Measurements from ENCODE around the gene EHD1. TPM values are rescaled to one million over a fixed set of nuclear protein-coding genes. Genes with fewer than 3 reads are reported as not detected.

The EHD1 gene
- total RNA-seq (2021) (110 and 134 TPM in 2 replicates), Bru-seq, nascent RNA (percentile 80 among the genes with signal in this experiment), BruChase-seq, experiment 1, labeled RNA remaining after a 2-hour chase (percentile 86 among the genes with signal in this experiment), BruChase-seq, experiment 2, labeled RNA remaining after a 6-hour chase (percentile 91 among the genes with signal in this experiment)
- long read RNA-seq, full-length matches to known transcripts: 50 of 72 reads
- long read RNA-seq, partial matches to known transcripts: 0 of 72 reads
- long read RNA-seq, other reads (novel, unspliced or antisense): 22 of 72 reads

DNA sequence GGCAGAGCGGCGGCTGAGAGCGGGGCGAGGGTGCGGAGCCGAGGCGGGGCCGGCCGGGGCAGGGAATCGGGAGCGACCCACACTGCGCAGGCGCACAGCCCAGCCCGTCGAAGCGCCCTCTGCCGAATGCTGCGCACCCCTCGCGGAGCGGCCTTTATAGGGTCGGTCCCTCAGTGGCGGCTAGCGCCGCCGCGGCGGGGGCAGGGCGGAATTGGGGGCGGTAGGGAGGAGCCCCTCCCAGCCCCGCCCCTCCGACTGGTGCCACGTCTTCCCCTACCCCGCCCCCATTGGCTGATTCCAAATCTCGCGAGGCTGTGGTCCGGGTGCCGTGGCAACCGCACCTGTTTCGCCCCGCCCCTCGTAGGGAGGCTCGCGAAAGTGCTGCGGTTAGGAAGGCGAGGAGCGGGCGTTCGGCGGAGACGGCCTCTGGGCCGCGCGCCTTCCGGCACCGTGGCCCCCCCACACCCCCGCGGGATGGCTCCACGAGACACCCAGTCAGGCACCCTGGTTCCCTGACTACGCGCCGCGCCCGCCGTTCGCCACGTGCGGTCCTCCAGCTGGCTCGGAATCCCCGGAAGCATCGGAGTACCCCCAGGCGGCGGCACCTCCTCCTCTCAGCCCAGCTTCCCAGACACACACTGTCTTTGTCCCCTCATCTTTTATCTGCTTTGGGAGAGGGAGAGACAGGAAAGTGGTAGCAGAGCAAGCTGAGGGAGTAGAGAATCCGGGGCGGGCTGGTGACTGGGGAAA, at the start of gene EHD1:
TSS of gene EHD1 (minus strand) at position 128 of the 750 bp plus-strand sequence. CDS start 157 bp downstream, outside the sequence.
- Histone ChIP-seq H3K27ac (peak within 1 kb of the TSS; percentile 80), H4K20me1 (ENCODE audit: insufficient read depth) (peaks cover 25% of the 10 kb centered on the region), H3K9me3 (ENCODE audit: insufficient read depth, low read depth) (no peaks in the 10 kb centered on the region), H3K4me1 (replicated peaks; ENCODE audit: insufficient read depth) (peaks cover 28% of the 10 kb centered on the region), H3F3A (ENCODE audit: insufficient read depth, low read depth) (peaks cover 30% of the 10 kb centered on the region), H3K9me2 (ENCODE audit: insufficient read depth) (no peaks in the 10 kb centered on the region), H3K79me2 (ENCODE audit: low read depth) (peaks cover 53% of the 10 kb centered on the region), H3K36me3 (ENCODE audit: low read depth) (peaks cover 6% of the 10 kb centered on the region; the same call in 1 of the 2 replicates), H3K27me3 (ENCODE audit: insufficient read depth, low read depth) (no peaks in the 10 kb centered on the region), H3K4me2 (peak within 1 kb of the TSS; percentile 85), H2AFZ (peak within 1 kb of the TSS; percentile 78), H3K4me3 (peak within 1 kb of the TSS; percentile 98)
- peak; percentile 92 to 99 for DNase-seq
- TF ChIP-seq, protein P1, sequence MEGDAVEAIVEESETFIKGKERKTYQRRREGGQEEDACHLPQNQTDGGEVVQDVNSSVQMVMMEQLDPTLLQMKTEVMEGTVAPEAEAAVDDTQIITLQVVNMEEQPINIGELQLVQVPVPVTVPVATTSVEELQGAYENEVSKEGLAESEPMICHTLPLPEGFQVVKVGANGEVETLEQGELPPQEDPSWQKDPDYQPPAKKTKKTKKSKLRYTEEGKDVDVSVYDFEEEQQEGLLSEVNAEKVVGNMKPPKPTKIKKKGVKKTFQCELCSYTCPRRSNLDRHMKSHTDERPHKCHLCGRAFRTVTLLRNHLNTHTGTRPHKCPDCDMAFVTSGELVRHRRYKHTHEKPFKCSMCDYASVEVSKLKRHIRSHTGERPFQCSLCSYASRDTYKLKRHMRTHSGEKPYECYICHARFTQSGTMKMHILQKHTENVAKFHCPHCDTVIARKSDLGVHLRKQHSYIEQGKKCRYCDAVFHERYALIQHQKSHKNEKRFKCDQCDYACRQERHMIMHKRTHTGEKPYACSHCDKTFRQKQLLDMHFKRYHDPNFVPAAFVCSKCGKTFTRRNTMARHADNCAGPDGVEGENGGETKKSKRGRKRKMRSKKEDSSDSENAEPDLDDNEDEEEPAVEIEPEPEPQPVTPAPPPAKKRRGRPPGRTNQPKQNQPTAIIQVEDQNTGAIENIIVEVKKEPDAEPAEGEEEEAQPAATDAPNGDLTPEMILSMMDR (conservative IDR thresholded peaks at IDR 0.05): peak; percentile 39
- no peak for TF ChIP-seq EZH2 (IDR thresholded peaks at IDR 0.05; ENCODE audit: low read depth)
- ChIA-PET CTCF (interaction anchor here (0.7 to 0.9 kb wide), 3 partner anchors 15 to 24 kb away, joined by 3 to 7 read pairs (median 4); no protein-coding TSS in a partner anchor), POLR2A (ENCODE audit: unreplicated experiment) (interaction anchor here (0.6 to 2.1 kb wide), 4 partner anchors 22 to 189 kb away, joined by 3 to 22 read pairs (median 5); no protein-coding TSS in a partner anchor)
- intact Hi-C loops (cut with micrococcal nuclease; ENCODE audit: unreplicated experiment): loop anchor here (2.0 to 5.0 kb wide), 2 partner anchors 36 to 68 kb away; partner anchors contain the start of genes CDC42BPG and MEN1
- TSS peak; percentile 65 for BruUV-seq (replicated peaks)

DNA sequence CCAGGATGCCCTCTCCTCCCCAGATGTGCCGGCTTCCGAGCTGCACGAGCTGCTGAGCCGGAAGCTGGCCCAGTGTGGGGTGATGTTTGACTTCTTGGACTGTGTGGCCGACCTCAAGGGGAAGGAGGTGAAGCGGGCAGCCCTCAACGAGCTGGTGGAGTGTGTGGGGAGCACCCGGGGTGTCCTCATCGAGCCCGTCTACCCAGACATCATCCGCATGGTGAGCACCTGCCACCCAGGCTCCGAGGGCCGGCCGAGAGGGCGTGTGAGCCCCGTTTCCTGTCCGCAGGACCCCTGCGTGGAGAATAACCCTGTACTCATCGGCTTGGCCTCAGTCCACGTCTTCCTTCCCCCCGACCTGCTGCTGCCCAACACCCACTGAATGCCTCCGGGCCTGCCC, 48.3 kb upstream of the EHD1 start:
- no peaks in the 10 kb centered on the region for H3K9me3 ChIP-seq (ENCODE audit: insufficient read depth, low read depth)
- CTCF ChIA-PET: interaction anchor here (0.6 kb wide), 1 partner anchor 40 kb away, joined by 5 read pairs; no protein-coding TSS in a partner anchor
- H3K36me3 ChIP-seq (ENCODE audit: low read depth): no peaks in the 10 kb centered on the region
- no peak overlapping the region for H2AFZ ChIP-seq
- no peaks in the 10 kb centered on the region for H3K27me3 ChIP-seq (ENCODE audit: insufficient read depth, low read depth)
- intact Hi-C loops (cut with micrococcal nuclease; ENCODE audit: unreplicated experiment): no loop called here
- DNase-seq: no peak
- no peaks in the 10 kb centered on the region for H3K79me2 ChIP-seq (ENCODE audit: low read depth)
- no peak overlapping the region for H3K27ac ChIP-seq
- no peak overlapping the region for H3K4me3 ChIP-seq
- BruUV-seq (replicated peaks): no TSS peak
- TF ChIP-seq, protein P1 (conservative IDR thresholded peaks at IDR 0.05): no peak
- TF ChIP-seq EZH2 (IDR thresholded peaks at IDR 0.05; ENCODE audit: low read depth): no peak
- H3K4me1 ChIP-seq (replicated peaks; ENCODE audit: insufficient read depth): peaks cover 11% of the 10 kb centered on the region
- H4K20me1 ChIP-seq (ENCODE audit: insufficient read depth): no peaks in the 10 kb centered on the region
- H3K4me2 ChIP-seq: no peak overlapping the region
- POLR2A ChIA-PET (ENCODE audit: unreplicated experiment): no interaction called here
- no peaks in the 10 kb centered on the region for H3K9me2 ChIP-seq (ENCODE audit: insufficient read depth)
- H3F3A ChIP-seq (ENCODE audit: insufficient read depth, low read depth): no peaks in the 10 kb centered on the region

All from PC-9 (cell line).